Ishikawa (cell line): Measurements from ENCODE around the gene SPX.

Experiments used
- EP300 ChIP-seq: IDR thresholded peaks from 2 replicates; pipeline ENCODE4 v1.6.1; 2012; ENCODE audit warnings: borderline replicate concordance
- YY1 ChIP-seq: IDR thresholded peaks from 2 replicates; pipeline ENCODE4 v1.6.1; 2012; ENCODE audit warnings: low read depth
- TF ChIP-seq, protein P1 (sequence below): IDR thresholded peaks from 2 replicates; pipeline ENCODE4 v1.6.1; 2012

DNA sequence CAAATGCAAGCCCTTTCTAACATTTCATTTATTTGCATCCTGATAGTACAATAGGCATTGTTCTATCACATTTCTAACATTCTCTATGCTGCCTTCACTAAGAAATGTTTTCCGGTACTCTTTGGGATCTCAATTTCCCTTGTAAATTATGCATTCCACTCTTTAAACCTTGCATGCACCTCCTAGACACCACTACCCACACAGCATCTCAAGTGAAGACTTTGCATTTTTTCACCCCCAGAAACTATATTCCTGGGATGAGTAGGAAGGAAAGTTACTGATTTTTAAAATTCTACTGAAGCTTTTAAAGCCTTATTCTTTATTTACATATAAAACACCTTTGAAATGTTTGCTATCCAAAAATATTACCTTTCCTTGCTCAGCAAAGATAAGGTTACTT lies 51.4 kb downstream of the SPX start:
- TF ChIP-seq YY1 (no peak), EP300 (no peak)
- TF ChIP-seq, protein P1, sequence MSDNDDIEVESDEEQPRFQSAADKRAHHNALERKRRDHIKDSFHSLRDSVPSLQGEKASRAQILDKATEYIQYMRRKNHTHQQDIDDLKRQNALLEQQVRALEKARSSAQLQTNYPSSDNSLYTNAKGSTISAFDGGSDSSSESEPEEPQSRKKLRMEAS = no peak
